WTC11 (cell line): Measurements from ENCODE around the gene RYR3.

Experiments
- ATF2 ChIP-seq: sonication (generic); formaldehyde crosslinking; IDR thresholded peaks from 2 replicates; pipeline ENCODE4 v1.8.1; 2022; ENCODE audit warnings: low read depth, missing genetic modification reagents, borderline replicate concordance
- CBFB ChIP-seq: sonication (generic); formaldehyde crosslinking; IDR thresholded peaks from 2 replicates; pipeline ENCODE4 v1.8.1; 2022; ENCODE audit warnings: mild to moderate bottlenecking, low read depth, missing genetic modification reagents
- CREB1 ChIP-seq: sonication (generic); formaldehyde crosslinking; IDR thresholded peaks from 2 replicates; pipeline ENCODE4 v1.8.0; 2023; ENCODE audit warnings: mild to moderate bottlenecking, missing genetic modification reagents
- CTCF ChIP-seq: fragments of 200-600 bp; IDR thresholded peaks from 2 replicates; pipeline ENCODE4 v1.8.0; 2022; ENCODE audit warnings: antibody characterized with exemption
- ETV6 ChIP-seq: sonication (generic); formaldehyde crosslinking; IDR thresholded peaks from 2 replicates; pipeline ENCODE4 v1.8.1; 2022; ENCODE audit warnings: mild to moderate bottlenecking, missing genetic modification reagents
- FOXP4 ChIP-seq: sonication (generic); formaldehyde crosslinking; IDR thresholded peaks from 2 replicates; pipeline ENCODE4 v1.8.0; 2022; ENCODE audit warnings: mild to moderate bottlenecking, missing genetic modification reagents
- SP1 ChIP-seq: sonication (generic); formaldehyde crosslinking; conservative IDR thresholded peaks from 2 replicates; pipeline ENCODE4 v1.8.1; 2022; ENCODE audit warnings: missing genetic modification reagents
- ZNF121 ChIP-seq: sonication (generic); formaldehyde crosslinking; IDR thresholded peaks from 2 replicates; pipeline ENCODE4 v1.8.0; 2023; ENCODE audit warnings: missing genetic modification reagents
- ZNF138 ChIP-seq: sonication (generic); formaldehyde crosslinking; conservative IDR thresholded peaks from 2 replicates; pipeline ENCODE4 v1.8.1; 2022; ENCODE audit warnings: mild to moderate bottlenecking, moderate library complexity, missing genetic modification reagents
- TF ChIP-seq, protein P1 (sequence below): sonication (generic); formaldehyde crosslinking; IDR thresholded peaks from 2 replicates; pipeline ENCODE4 v1.8.0; 2022; ENCODE audit warnings: mild to moderate bottlenecking, missing genetic modification reagents
- TF ChIP-seq, protein P2 (sequence below): sonication (generic); formaldehyde crosslinking; IDR thresholded peaks from 2 replicates; pipeline ENCODE4 v1.8.1; 2023; ENCODE audit warnings: mild to moderate bottlenecking, missing genetic modification reagents

DNA sequence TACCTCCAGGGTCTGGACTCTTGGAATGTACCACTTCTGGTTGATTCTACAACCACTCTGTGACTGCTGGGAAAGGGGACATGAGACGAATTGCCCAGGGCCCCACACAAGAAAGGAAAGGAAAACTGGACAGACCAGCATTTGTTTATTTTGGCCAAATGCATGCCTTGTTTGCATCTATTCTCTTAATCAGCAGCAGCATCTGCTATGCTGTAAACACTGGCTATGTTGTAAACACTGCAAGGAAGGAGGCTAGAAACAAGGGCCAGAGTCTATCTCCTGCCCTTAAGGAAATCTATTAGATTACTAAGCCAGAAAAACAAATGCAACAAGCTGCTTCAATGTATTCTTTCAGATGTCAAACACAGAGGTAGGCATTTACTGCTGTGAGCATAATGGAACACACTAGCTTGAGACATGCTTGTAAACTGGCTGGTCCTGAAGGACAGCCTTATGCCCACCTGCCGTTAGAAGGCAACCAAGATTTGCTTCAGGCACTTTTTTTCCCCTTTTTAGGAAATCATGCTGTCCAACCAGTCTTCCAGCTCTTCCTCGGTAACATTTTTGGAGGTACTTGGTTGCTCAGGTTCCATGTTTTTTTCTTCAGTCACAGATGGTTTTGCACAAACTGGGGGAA, 555.5 kb downstream of the RYR3 start:
- TF ChIP-seq CTCF: no peak
- no peak for TF ChIP-seq ETV6
- no peak for TF ChIP-seq ATF2 (CRISPR knock-in tag)
- TF ChIP-seq CREB1 (CRISPR knock-in tag): no peak
- TF ChIP-seq, protein P1, sequence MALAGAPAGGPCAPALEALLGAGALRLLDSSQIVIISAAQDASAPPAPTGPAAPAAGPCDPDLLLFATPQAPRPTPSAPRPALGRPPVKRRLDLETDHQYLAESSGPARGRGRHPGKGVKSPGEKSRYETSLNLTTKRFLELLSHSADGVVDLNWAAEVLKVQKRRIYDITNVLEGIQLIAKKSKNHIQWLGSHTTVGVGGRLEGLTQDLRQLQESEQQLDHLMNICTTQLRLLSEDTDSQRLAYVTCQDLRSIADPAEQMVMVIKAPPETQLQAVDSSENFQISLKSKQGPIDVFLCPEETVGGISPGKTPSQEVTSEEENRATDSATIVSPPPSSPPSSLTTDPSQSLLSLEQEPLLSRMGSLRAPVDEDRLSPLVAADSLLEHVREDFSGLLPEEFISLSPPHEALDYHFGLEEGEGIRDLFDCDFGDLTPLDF: no peak
- TF ChIP-seq ZNF138 (CRISPR knock-in tag): no peak
- TF ChIP-seq FOXP4 (CRISPR knock-in tag): no peak
- no peak for TF ChIP-seq SP1
- no peak for TF ChIP-seq ZNF121 (CRISPR knock-in tag)
- TF ChIP-seq, protein P2, sequence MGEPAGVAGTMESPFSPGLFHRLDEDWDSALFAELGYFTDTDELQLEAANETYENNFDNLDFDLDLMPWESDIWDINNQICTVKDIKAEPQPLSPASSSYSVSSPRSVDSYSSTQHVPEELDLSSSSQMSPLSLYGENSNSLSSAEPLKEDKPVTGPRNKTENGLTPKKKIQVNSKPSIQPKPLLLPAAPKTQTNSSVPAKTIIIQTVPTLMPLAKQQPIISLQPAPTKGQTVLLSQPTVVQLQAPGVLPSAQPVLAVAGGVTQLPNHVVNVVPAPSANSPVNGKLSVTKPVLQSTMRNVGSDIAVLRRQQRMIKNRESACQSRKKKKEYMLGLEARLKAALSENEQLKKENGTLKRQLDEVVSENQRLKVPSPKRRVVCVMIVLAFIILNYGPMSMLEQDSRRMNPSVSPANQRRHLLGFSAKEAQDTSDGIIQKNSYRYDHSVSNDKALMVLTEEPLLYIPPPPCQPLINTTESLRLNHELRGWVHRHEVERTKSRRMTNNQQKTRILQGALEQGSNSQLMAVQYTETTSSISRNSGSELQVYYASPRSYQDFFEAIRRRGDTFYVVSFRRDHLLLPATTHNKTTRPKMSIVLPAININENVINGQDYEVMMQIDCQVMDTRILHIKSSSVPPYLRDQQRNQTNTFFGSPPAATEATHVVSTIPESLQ (CRISPR knock-in tag): no peak
- TF ChIP-seq CBFB (CRISPR knock-in tag): no peak
